Breast epithelium (tissue), 3 donors: ENCODE measurements around the gene P2RY2.
"Not testable (repeated sequence)": the region's sequence is repeated elsewhere in the genome, so short reads cannot be mapped to it uniquely, and the experiment has no call there.

Experiments
- CTCF ChIP-seq, 3 donors: fragments of 450-650 bp; IDR thresholded peaks; one replicate each; pipeline ENCODE4 v1.5.1; 2016 to 2017; ENCODE audit warnings: antibody characterized with exemption in 3 of 3, mild to moderate bottlenecking in 3 of 3, moderate library complexity in 3 of 3
- POLR2A ChIP-seq: fragments of 450-650 bp; IDR thresholded peaks from one replicate; pipeline ENCODE4 v1.6.1; 2016; ENCODE audit warnings: antibody characterized with exemption, mild to moderate bottlenecking, moderate library complexity
- POLR2AphosphoS5 ChIP-seq, 3 donors: sonication (generic); formaldehyde crosslinking; IDR thresholded peaks; one replicate each; pipeline ENCODE4 v1.6.1; 2017; ENCODE audit warnings: antibody characterized with exemption in 3 of 3

GRCh38 chr11:73271478-73271865 lies 53.4 kb downstream of the P2RY2 start:
- TF ChIP-seq CTCF (IDR thresholded peaks at IDR 0.05); POLR2AphosphoS5 (IDR thresholded peaks at IDR 0.05); POLR2A: not testable (repeated sequence)
